ENCODE measurements around the gene SPG21. TPM values are rescaled to one million over a fixed set of nuclear protein-coding genes. Genes with fewer than 3 reads are reported as not detected.

Gene SPG21
- total and polyA plus RNA-seq, 2 of the 13 experiments (the other 11 are each of a cell fraction or from before 2014, with no cell fraction given) = 36.7 to 42.4 TPM

GRCh38 chr15:65032801-65033537 is 43.3 kb upstream of the SPG21 start (continued):
- TF ChIP-seq ARID4A (CRISPR knock-in tag; IDR thresholded peaks at IDR 0.05; ENCODE audit: borderline replicate concordance) (peak; percentile 53; the same call in 1 of the 2 replicates), ZNF337 (CRISPR knock-in tag; IDR thresholded peaks at IDR 0.05; ENCODE audit: borderline replicate concordance, low read depth) (no peak), ZIK1 (CRISPR knock-in tag; IDR thresholded peaks at IDR 0.05; ENCODE audit: borderline replicate concordance, low read depth) (no peak), U2AF2 (IDR thresholded peaks at IDR 0.05; ENCODE audit: low read depth, low read length) (no peak), ZFYVE20 (CRISPR knock-in tag; IDR thresholded peaks at IDR 0.05; ENCODE audit: borderline replicate concordance, low read depth) (no peak), ZNF557 (CRISPR knock-in tag; IDR thresholded peaks at IDR 0.05) (no peak), HINFP (CRISPR knock-in tag; IDR thresholded peaks at IDR 0.05; ENCODE audit: low read depth) (no peak), HIC2 (CRISPR knock-in tag; IDR thresholded peaks at IDR 0.05; ENCODE audit: low read depth) (peak; percentile 91), ZNF354B (CRISPR knock-in tag; IDR thresholded peaks at IDR 0.05) (no peak), ZNF629 (CRISPR knock-in tag; conservative IDR thresholded peaks at IDR 0.05) (no peak), HNRNPL (IDR thresholded peaks at IDR 0.05; ENCODE audit: low read depth, low read length) (peak; percentile 88), TCF12 (IDR thresholded peaks at IDR 0.05) (no peak), TCF12 (CRISPR knock-in tag; IDR thresholded peaks at IDR 0.05) (peak; percentile 21; the same call in 1 of the 2 replicates), JUNB (CRISPR knock-in tag; IDR thresholded peaks at IDR 0.05; ENCODE audit: borderline replicate concordance) (no peak), PAX8 (CRISPR knock-in tag; IDR thresholded peaks at IDR 0.05; ENCODE audit: borderline replicate concordance) (no peak), KLF12 (CRISPR knock-in tag; IDR thresholded peaks at IDR 0.05; ENCODE audit: borderline replicate concordance) (0 out of 2 replicates have a peak, but pooled peaks have one; percentile 21), NFYB (CRISPR knock-in tag; IDR thresholded peaks at IDR 0.05) (0 out of 2 replicates have a peak, but pooled peaks have one; percentile 11), KDM4B (CRISPR knock-in tag; IDR thresholded peaks at IDR 0.05) (no peak), HDAC6 (IDR thresholded peaks at IDR 0.05; ENCODE audit: low read depth, low read length) (no peak), ZNF768 (CRISPR knock-in tag; IDR thresholded peaks at IDR 0.05) (peak; percentile 52), ZNF17 (CRISPR knock-in tag; IDR thresholded peaks at IDR 0.05) (no peak), ZNF329 (CRISPR knock-in tag; IDR thresholded peaks at IDR 0.05; ENCODE audit: low read depth) (no peak), RCOR2 (CRISPR knock-in tag; IDR thresholded peaks at IDR 0.05) (peak; percentile 52)
